HG03558 (cell line): Measurements from ENCODE around the gene SPANXN5.
"Not testable (repeated sequence)": the region's sequence is repeated elsewhere in the genome, so short reads cannot be mapped to it uniquely, and the experiment has no call there.

Experiments
- ATAC-seq: cut with Tn5 transposase; IDR thresholded peaks from one replicate; pipeline ENCODE4 v1.9.1; 2021; ENCODE audit warnings: moderate number of reproducible peaks; ENCODE audit not compliant: unreplicated experiment; ENCODE audit errors: extremely low read depth

Gene SPANXN5, protein sequence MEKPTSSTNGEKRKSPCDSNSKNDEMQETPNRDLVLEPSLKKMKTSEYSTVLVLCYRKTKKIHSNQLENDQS

DNA sequence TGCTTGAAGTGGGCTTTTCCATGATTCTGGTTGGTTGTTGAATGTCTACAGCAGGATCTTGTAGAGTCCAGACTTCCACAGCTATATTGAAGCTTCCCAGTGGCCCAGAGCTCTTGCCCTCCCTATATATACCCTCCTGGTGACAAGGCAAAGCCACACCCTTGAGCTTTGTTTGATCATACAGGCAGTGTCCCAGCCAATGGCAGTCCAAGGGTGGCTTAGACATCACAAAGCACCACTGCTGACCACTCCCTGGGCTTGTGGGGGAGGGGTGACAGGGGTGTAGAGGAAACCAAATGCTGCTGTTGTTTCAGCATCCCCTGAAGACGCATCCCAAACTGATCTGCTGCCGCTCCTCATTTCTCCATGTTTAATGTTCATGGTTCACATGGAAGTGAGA is at the start of gene SPANXN5:
TSS of gene SPANXN5 (minus strand) at position 101 of the 400 bp plus-strand sequence. CDS start at position 22, 79 bp downstream.
- ATAC-seq: not testable (repeated sequence)

DNA sequence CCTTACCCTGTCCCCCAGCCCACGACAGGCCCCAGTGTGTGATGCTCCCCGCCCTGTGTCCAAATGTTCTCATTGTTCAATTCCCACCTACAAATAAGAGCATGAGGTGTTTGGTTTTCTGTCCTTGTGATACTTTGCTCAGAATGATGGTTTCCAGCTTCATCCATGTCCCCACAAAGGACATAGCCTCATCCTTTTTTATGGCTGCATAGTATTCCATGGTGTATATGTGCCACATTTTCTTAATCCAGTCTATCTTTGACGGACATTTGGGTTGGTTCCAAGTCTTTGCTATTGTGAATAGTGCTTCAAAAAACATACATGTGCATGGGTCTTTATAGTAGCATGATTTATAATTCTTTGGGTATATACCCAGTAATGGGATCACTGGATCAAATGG is 46.4 kb upstream of the SPANXN5 start:
- ATAC-seq: not testable (repeated sequence)

DNA sequence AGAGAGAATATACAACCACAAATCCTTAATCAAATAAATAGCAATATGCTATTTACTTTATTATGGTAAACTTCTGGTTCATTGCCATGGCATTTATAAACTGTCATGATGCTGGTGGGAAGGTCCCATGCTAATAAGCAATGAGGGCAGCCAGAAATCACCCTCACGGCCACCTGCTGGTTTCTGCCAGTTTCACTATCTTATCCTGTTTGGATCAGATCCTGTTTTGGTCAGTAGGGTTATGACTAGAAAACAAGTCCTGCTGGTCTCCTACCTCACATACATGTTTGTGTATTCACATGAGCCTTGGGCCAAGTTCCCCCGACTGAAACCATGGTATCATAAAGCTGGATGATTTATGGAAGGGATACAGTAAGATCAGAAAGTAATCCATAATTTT is 41.9 kb upstream of the SPANXN5 start:
- ATAC-seq: peak; percentile 65

DNA sequence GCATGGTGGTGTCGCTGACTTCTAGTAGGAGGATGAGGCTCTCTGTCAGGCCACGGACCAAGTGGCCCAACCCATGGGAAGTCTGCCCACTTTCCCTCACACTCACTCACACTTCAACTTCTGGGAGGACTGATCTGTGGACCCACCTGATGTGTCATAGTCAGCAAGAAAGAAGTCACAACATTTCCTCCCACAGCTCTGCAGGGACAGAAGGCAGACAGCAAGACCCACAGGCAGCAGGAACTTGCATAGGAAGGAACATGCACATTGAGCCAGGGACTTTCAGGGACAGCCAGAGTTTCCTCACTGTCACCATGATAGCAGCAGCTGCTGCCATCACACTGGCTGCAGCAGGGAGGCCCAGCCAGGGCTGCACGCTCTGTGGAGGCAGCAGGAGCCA is 33.3 kb upstream of the SPANXN5 start:
- ATAC-seq: no peak

DNA sequence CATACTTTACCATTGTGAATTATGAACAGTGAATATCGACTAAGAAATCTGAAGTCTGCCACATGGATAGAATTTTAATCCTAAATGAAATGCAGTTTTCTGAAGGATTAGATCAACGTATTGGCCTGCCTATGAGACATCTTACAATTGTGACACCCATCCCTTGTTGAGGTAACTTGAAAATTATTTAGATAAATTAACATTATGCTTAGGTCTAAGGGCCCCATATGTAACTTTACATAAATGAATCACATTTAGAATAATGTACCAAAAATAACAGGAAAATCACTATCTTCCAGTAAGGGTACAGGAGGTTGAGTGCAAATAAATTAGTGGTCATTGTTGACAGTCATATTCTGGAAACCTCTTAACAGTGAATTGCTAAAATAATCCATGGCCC is 27.4 kb upstream of the SPANXN5 start:
- ATAC-seq: no peak

DNA sequence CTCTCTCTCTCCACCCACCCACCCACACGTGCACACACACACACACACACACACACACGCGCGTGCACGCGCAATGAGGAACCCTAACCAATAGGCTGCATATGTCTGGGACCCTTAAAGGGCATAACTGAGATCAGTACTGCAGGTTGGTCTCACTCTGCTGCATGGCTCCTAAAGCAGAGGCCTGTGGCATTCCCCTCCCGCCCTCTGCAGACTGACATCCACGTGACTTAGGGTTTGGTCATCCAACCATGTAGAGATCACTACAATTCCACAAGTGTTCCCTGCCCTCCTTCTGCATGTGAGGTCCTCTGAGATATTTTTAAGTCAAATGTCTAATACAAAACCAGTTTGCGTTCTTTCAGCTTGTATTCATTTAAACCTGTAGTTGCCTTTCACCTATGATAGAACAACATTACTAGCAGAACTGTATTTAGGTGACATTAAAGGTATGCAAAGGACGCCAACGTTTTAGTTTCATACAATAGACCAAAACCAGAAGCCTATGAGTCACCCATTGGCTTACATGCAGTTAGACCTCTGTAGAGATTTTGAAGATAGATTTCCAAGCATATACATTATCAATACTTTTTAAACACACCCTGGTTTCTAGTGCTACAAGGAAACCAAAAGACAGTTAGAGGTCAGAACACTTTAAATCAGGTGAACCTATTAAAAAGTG is 24.0 kb upstream of the SPANXN5 start:
- ATAC-seq: no peak

DNA sequence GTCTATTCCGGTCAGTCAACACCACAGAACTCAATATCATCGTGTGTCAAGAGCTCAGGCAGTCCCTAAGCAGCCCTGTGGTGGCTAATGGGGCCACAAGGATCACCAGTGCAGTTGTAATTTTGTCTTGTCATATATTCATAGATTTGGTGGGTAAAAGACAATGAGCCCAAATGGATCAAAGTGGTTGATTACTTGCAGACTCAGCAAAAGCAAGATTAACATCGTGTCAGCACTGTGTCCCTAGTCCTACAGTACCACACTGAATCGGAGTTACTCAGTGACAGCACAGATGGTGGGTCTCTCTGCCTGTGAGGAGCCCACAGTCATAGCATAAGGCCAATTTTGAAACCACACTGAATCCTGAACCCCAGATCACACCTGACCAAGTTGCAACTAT is 22.6 kb upstream of the SPANXN5 start:
- no peak for ATAC-seq

DNA sequence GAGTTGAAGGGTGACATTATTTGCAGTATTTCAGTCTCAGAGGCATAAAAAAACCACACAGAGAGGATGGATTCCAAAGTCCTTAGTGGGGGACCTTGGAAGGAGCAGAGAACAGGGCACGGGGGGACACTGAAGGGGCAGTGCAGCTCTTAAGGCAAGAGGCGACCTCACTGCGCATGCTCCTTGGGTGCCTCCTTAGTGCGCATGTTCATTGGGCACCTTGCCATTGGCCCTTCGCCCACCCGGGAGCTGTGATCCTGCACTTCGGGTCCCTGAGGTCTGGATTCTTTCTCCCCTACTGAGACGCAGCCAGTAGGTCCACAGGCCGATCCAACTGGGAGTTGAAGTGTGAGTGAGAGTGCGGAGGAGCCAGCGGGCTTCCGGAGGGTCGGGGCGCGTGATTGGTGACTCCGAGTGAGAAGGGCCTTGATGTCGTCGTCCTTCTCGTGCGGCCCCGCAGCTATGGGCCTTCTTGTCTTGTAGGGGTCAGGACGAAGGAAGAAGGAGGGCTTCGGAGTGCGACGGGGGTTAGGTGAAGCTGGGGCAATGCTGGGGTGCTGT is 13.9 kb upstream of the SPANXN5 start, which contains the start of gene XAGE5:
TSS of gene XAGE5 (plus strand) at position 223 of the 561 bp plus-strand sequence. CDS start 1,280 bp downstream, outside the sequence.
- no peak for ATAC-seq

DNA sequence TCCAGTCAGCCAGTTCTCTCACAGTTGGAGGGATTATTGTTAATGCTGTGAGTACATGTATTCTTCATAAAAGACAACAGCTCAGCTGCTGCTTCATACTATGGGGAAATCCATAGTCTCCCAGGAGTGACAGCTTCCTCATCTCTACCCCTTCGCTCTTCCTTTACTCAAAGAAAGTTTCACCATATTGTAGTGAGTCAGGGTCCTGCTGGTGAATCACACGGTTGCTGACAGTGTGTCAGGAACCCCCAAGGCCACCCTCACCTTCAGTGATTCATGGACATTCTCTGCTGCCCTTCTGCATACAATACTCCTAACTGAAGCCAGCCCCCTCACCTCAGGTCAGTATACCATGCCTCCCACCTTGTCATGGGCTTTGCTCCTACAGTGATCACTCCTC is 7.6 kb upstream of the SPANXN5 start:
- ATAC-seq: not testable (repeated sequence)

DNA sequence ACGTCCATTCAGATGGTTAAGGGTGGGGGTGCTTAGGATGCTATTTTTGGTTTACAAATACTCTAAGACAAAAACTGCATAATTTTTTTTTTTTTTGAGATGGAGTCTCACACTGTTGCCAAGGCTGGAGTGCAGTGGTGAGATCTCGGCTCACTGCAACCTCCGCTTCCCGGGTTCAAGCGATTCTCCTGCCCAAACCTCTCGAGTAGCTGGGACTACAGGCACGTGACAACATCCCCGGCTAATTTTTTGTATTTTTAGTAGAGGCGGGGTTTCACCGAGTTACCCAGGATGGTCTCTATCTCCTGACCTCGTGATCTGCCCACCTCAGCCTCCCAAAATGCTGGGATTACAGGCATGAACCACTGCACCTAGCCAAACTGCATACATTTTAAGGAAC is 23.7 kb downstream of the SPANXN5 start:
- ATAC-seq: not testable (repeated sequence)

DNA sequence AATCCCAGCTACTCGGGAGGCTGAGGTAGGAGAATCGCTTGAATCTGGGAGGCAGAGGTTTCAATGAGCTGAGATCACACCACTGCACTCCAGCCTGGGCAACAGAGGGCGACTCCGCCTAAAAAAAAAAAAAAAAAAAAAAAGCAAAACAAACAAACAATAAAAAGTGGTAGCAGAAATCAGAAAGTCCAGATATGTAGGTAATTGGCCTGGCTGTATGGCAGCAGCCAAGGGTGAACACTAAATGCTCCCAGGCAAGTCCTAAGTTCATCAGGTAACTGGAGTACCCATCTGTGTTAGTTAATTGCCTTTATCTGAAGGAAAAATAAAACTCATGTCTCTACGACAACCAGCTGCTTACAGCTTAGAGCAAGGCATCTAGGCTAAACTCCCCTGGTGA is 31.2 kb downstream of the SPANXN5 start:
- not testable (repeated sequence) for ATAC-seq

DNA sequence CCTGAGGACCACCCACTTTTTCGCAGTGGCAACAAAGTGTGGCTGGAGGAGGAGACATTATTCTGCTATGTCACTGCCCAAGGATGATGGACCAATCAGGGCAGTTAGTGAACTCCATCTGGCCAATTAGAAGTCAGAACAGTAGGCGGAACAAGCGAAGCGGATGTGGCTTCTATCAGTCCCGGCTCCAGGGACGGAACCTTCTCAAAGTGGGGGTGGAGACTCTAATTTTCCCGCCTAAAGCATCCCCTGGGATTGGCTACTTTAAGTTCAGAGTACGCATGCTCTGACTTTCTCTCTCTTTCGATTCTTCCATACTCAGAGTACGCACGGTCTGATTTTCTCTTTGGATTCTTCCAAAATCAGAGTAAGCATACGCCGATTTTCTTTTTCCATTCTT is 46.3 kb downstream of the SPANXN5 start, which contains the start of gene SSX2B:
TSS of gene SSX2B (plus strand) at position 301 of the 400 bp plus-strand sequence. CDS start 1,429 bp downstream, outside the sequence.
- not testable (repeated sequence) for ATAC-seq
